ENCODE results near the gene ADAMTS17. TPM values are rescaled to one million over a fixed set of nuclear protein-coding genes. Genes with fewer than 3 reads are reported as not detected.
"Not testable (repeated sequence)": the region's sequence is repeated elsewhere in the genome, so short reads cannot be mapped to it uniquely, and the experiment has no call there.

The ADAMTS17 gene
- polyA plus RNA-seq, 3 donors from 2014 or later: 0.27 to 0.53 TPM; not detected in 1

DNA sequence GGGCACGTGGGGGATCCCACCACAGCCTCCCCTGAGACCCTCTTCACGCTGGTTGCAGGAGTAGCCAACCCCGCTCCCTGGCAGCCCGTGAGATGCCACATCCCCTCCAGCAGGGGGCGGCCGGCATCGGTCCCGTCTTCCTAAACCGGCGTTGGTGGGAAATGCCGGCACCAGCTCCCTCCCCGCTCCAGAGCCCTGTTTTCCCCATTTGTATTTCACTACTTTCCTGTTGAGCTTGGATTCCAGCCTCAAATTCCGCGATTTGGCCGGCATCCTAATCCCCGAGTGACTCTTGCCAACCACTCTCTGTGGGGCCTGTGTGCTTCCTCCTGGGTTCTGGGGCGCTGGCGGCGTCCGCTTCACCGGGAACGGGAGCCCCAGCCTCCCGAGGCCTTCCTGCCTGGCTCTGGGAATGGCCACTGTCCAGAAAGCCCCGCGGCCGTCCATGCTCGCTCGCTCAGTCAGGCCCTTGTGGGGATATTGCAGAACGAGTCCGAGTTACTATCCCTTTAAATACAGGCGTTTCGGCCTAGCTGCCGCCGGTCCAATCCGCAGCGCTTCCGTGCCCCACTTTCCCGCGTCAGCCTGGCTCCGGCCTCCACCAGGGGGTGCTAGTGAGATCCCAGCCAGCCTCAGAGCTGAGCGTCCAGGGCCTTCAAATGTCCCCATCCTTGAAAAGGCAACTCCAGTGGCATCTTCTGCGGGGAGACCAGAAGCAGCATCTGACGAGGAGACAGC, 8.1 kb upstream of the ADAMTS17 start:
- Mint-ChIP-seq H3K27me3 (ENCODE audit: low read depth in 3 of 3) (peaks cover 3 to 6% (median 4%) of the 10 kb centered on the region in 3 donors), H3K4me3 (peak overlapping the region; percentile 88 to 96 (median 95)), H3K27ac (peak overlapping the region; percentile 85 to 95 (median 88)), H3K36me3 (no peaks in the 10 kb centered on the region), H3K4me1 (peaks cover 12 to 20% of the 10 kb centered on the region in 2 donors), H3K9me3 (no peaks in the 10 kb centered on the region)
- DNase-seq: peak; percentile 86 to 88 (median 87)

DNA sequence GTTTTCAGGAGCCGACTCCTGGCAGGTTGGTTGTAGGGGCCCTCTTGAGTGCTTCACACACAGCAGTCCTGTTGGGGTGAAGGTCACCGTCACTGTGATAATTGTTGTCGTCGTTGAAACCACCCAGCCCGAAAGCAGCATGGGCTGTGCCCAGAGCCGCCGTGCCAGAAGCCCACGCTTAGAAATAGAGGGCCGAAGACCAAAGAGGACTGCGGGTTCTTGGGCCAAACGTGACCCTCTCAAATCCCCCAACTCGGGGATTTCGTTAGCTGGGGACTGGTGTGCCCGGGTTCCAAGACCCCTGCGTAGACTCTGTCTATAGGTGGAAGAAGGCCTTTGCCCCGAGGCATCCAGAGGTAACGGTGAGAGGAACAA, 7.5 kb upstream of the ADAMTS17 start:
- Mint-ChIP-seq H3K9me3 (no peaks in the 10 kb centered on the region), H3K27me3 (ENCODE audit: low read depth in 3 of 3) (peaks cover 2 to 5% (median 4%) of the 10 kb centered on the region in 3 donors), H3K27ac (peak overlapping the region in 3 of 6 donors; percentile 85 to 91 (median 86)), H3K4me1 (peaks cover 12 to 20% of the 10 kb centered on the region in 2 donors), H3K4me3 (peak overlapping the region; percentile 88 to 96 (median 95)), H3K36me3 (no peaks in the 10 kb centered on the region)
- DNase-seq: no peak

DNA sequence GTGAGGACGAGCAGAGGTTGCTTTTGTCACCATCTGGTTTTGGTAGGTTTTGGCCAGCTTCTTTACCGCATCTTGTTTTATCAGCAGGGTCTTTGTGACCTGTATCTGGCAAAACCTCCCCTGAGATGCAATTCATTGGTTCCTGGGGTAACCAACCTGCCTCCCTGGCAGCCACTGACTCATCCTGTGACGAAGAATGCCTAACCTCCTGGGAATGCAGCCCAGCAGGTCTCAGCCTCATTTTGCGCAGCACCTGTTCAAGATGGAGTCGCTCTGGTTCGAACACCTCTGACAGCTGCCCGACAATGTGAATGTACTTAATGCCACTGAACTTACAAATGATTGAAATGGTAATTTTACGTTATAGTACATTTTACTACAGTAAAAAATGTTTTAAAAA, 6.8 kb upstream of the ADAMTS17 start:
- no peak for DNase-seq
- Mint-ChIP-seq H3K9me3 (no peaks in the 10 kb centered on the region), H3K27me3 (ENCODE audit: low read depth in 3 of 3) (peaks cover 2 to 5% (median 4%) of the 10 kb centered on the region in 3 donors), H3K27ac (no peak overlapping the region), H3K4me1 (peaks cover 11 to 18% of the 10 kb centered on the region in 2 donors), H3K4me3 (peak overlapping the region in 4 of 5 donors; percentile 28 to 95 (median 74)), H3K36me3 (no peaks in the 10 kb centered on the region)

DNA sequence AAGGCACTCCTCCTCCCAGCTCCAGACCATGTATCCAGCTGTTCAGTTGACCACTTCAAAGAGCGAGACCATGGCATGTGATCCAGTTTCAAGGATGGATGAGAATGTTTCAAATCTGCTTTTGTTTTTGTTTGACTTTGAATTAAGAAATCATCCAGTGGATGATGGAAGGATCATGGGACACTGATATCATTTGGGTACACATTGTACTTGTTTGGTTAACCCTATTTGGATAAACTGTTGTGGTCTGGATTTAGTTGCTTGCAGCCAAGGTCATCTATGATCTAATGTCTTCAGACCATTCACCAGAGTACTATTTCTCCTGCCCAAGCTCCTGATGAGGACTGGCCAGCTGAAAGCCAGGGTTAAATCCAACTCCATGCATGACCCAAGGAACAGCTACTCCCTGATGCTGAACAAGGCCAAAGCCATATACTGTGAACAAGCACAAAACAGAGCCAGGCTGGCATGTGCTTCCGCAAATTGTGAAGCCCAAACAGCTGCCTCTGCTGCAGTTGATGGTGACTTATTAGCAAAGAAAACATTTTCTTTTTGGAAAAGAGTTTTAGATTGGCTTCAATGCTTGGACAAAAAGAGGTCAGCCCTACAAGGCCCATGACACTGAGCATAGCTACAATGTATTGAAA, 5.2 kb upstream of the ADAMTS17 start:
- no peaks in the 10 kb centered on the region for H3K9me3 Mint-ChIP-seq
- H3K36me3 Mint-ChIP-seq: no peaks in the 10 kb centered on the region
- H3K4me3 Mint-ChIP-seq: no peak overlapping the region

DNA sequence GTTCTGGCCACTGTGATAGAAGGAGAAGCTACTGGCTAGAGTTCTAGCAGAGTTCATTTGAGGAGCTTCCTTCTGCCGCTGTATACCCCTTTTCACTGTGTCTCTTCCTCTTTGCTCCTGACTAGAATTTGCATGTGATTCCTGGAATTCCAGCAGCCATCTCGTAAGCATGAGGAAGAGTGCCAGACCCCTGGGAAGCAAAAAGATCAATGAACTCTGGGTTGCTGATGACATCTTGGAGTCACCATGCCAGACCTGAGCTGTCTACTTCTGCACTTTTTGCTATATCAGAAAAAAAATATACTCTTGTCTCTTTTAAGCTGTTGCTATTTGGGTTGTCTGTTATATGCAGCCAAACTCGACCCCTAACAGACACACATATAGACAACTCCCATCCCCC, 3.7 kb upstream of the ADAMTS17 start:
- no peak overlapping the region for H3K27ac Mint-ChIP-seq
- H3K9me3 Mint-ChIP-seq: no peaks in the 10 kb centered on the region
- peaks cover 6 to 15% (median 9%) of the 10 kb centered on the region in 3 donors for H3K27me3 Mint-ChIP-seq (ENCODE audit: low read depth in 3 of 3)
- no peak for DNase-seq
- no peak overlapping the region for H3K4me3 Mint-ChIP-seq
- H3K4me1 Mint-ChIP-seq: peaks cover 7 to 10% of the 10 kb centered on the region in 2 donors
- no peaks in the 10 kb centered on the region for H3K36me3 Mint-ChIP-seq

More for the DNA sequence above, 5.2 kb upstream of the ADAMTS17 start:
- Mint-ChIP-seq H3K4me1 (peaks cover 9 to 13% of the 10 kb centered on the region in 2 donors), H3K27ac (no peak overlapping the region), H3K27me3 (ENCODE audit: low read depth in 3 of 3) (peaks cover 4 to 12% (median 5%) of the 10 kb centered on the region in 3 donors)
- no peak for DNase-seq

DNA sequence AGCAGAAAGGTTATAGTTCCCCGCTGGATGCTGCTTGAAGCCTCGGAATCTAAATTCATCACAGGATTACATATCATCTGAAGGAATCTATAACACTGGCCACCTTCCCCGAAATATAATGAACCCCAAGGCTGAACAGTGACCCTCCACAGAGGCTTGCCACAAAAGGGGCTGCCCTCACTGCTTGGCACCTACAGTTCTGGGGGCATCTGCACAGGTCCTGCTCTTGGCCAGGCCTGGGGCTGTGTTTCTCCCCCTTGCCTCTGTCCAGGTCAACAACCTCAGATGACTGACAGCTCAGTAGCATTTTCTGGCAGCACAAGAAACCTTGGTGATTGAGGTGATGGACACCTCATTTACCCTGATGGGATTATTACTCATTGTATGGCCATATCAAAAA, 1.5 kb upstream of the ADAMTS17 start:
- peaks cover 13% of the 10 kb centered on the region in 2 donors for H3K4me1 Mint-ChIP-seq
- H3K27ac Mint-ChIP-seq: peak overlapping the region in 2 of 6 donors; percentile 47 to 62
- DNase-seq: no peak
- peaks cover 12 to 26% (median 20%) of the 10 kb centered on the region in 3 donors for H3K27me3 Mint-ChIP-seq (ENCODE audit: low read depth in 3 of 3)
- H3K9me3 Mint-ChIP-seq: no peaks in the 10 kb centered on the region
- no peaks in the 10 kb centered on the region for H3K36me3 Mint-ChIP-seq
- no peak overlapping the region for H3K4me3 Mint-ChIP-seq

DNA sequence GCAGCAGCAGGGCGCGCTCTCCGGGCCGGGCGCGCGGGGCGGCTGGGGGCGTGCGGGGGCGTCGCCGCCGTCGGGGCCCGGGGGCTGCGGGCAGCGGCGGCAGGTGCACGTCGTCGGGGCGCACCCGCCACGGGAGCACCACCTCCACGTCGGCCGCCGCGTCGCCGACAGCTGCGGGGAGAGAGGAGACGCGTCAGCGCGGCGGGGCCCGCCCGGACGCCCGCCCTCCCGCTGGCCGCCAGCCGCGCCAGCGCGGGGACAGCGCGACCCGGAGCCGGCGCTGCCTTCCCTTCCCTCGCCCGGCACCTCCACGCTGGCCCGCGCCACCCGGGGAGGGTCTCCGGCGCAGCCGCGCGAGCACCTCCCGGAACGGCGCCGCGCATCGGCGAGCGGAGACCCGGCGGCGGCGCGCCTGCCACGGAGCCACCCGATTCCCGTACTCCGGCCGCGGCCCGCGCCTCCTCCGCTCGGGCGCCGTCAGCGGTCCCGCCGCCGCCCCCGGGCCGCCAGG, 481 bp downstream of the ADAMTS17 start:
- Mint-ChIP-seq H3K36me3 (peaks cover 0 to 3% (median 0%) of the 10 kb centered on the region in 3 donors), H3K27ac (no peak overlapping the region), H3K4me3 (peak overlapping the region in 4 of 5 donors; percentile 63 to 79 (median 69)), H3K27me3 (ENCODE audit: low read depth in 3 of 3) (peaks cover 16 to 33% (median 20%) of the 10 kb centered on the region in 3 donors), H3K4me1 (peaks cover 13 to 16% of the 10 kb centered on the region in 2 donors), H3K9me3 (no peaks in the 10 kb centered on the region)
- peak; percentile 36 to 51 (median 48) for DNase-seq

DNA sequence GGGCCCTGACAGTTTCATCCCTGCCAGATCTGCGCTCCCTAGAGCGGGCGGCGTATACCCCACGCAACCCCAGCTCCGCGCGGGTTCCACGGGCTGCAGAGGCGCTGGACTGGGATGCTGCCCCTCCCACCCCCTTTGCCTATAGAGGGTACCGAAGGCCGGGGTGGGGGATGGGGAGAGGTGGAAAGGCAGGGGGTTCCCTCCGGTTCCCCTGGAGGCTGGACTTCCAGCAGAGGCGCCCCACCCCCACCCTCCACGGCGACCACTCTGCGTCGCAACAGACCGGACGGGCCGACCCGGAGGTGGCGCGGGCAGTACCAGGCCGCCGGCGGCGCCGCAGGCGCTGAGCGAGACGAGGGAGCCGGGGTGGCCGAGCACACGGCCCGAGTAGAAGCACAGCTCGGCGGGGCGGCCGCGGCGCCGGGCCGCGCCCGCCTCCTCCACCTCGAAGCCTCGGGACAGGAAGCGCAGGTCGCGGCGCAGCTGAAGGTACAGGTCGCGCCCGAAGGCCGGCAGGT, 995 bp downstream of the ADAMTS17 start:
- Mint-ChIP-seq H3K36me3 (peaks cover 0 to 3% (median 0%) of the 10 kb centered on the region in 3 donors), H3K4me3 (peak overlapping the region; percentile 74 to 79 (median 78)), H3K9me3 (no peaks in the 10 kb centered on the region), H3K27ac (peak overlapping the region in 2 of 6 donors; percentile 19 to 74), H3K4me1 (peaks cover 14 to 21% of the 10 kb centered on the region in 2 donors), H3K27me3 (ENCODE audit: low read depth in 3 of 3) (peaks cover 16 to 35% (median 20%) of the 10 kb centered on the region in 3 donors)
- DNase-seq: no peak

DNA sequence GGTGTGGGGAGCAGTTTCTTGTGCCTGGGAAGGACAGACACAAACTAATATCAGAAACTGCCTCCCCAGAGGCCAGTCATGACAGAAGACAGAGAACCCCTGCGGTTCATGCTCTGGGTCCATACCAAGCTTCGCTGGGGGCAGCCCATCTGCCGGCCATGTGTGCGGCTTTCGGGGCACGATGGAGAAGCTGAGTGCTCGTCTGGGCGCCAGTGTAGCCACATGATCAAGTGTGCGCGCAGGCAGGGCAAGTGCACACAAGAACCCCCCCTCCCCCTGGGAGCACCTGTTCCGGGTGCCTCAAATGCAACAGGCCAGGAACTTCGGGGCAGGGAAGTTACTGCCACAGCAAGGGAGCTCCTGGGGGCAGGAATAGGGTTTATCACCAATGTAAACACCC, 1.8 kb downstream of the ADAMTS17 start:
- DNase-seq: no peak
- Mint-ChIP-seq H3K27ac (peak overlapping the region in 4 of 6 donors; percentile 19 to 63 (median 34)), H3K36me3 (peaks cover 0 to 3% (median 0%) of the 10 kb centered on the region in 3 donors), H3K9me3 (no peaks in the 10 kb centered on the region), H3K27me3 (ENCODE audit: low read depth in 3 of 3) (peaks cover 19 to 36% (median 22%) of the 10 kb centered on the region in 3 donors), H3K4me3 (peak overlapping the region; percentile 74 to 79 (median 78)), H3K4me1 (peaks cover 21 to 29% of the 10 kb centered on the region in 2 donors)

DNA sequence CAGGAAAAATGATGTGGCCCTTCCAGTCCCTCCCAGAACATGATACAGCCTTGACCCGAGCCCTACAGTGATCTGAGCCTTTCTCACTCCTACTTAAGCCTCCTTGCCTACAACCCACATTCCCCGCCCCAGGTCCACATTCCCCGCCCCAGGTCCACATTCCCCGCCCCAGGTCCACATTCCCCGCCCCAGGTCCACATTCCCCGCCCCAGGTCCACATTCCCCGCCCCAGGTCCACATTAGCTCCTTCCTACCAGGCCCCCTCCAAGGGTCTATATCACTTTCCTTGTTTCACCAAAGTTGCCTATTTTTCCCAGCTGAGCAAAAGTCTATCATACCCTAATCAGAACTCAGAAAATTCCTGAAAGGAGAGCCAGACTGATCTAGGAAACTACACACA, 2.3 kb downstream of the ADAMTS17 start:
- not testable (repeated sequence) for H3K9me3 Mint-ChIP-seq, H3K36me3 Mint-ChIP-seq, DNase-seq
- H3K27ac Mint-ChIP-seq: peak overlapping the region in 3 of 6 donors; percentile 35 to 63 (median 58)
- H3K4me3 Mint-ChIP-seq: peak overlapping the region; percentile 49 to 79 (median 63)
- peaks cover 19 to 36% (median 22%) of the 10 kb centered on the region in 3 donors for H3K27me3 Mint-ChIP-seq (ENCODE audit: low read depth in 3 of 3)
- peaks cover 27 to 34% of the 10 kb centered on the region in 2 donors for H3K4me1 Mint-ChIP-seq

DNA sequence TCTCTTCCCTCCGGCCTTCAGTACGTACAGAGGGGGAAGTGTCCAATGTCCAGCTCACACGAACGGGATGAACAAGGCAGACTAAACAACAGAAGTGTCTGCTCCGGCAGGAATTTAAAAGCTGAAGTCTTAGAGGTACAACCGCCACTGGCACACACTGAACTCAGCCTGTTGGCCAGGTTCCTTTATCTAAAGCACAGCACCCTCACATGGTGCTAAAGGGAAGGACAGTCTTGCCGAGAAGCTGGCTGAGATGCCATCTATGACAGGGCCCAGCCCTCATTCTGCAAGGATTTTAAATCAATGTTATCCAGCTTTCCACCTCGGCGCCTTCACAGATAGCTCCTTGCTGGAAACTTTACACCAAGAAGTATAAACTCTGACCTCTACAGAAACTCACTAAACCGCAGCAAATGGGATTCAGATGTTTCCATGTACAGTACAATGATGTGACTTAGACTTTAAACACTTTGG, 2.8 kb downstream of the ADAMTS17 start:
- DNase-seq: peak; percentile 44 to 60 (median 58)
- peaks cover 0 to 3% (median 0%) of the 10 kb centered on the region in 3 donors for H3K36me3 Mint-ChIP-seq
- peaks cover 31 to 39% of the 10 kb centered on the region in 2 donors for H3K4me1 Mint-ChIP-seq
- no peaks in the 10 kb centered on the region for H3K9me3 Mint-ChIP-seq
- peaks cover 21 to 37% (median 22%) of the 10 kb centered on the region in 3 donors for H3K27me3 Mint-ChIP-seq (ENCODE audit: low read depth in 3 of 3)
- H3K27ac Mint-ChIP-seq: peak overlapping the region in 3 of 6 donors; percentile 22 to 63 (median 58)
- H3K4me3 Mint-ChIP-seq: peak overlapping the region; percentile 49 to 62 (median 53)

DNA sequence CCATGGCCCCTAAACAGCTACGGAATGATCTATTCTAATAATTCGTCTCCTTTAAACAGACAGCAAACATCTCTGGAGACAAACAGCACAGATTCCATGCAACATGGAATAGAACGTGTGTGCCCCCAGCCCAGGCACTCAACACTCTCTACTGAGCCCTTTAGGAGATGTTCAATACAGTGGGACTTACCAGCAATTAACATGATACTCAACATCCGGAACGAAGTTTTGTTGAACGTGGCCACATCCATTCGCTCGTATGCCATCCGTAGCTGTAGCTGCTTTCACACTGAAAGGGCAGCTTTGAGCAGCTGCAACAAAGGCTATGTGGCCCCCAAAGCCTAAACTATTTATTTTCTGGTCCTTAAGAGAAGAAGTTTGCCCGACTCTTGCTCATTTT, 3.5 kb downstream of the ADAMTS17 start:
- H3K27ac Mint-ChIP-seq: peak overlapping the region in 1 of 6 donors; percentile 2
- H3K9me3 Mint-ChIP-seq: no peaks in the 10 kb centered on the region
- peaks cover 39 to 47% of the 10 kb centered on the region in 2 donors for H3K4me1 Mint-ChIP-seq

More for the DNA sequence above, 3.5 kb downstream of the ADAMTS17 start:
- Mint-ChIP-seq H3K27me3 (ENCODE audit: low read depth in 3 of 3) (peaks cover 18 to 40% (median 22%) of the 10 kb centered on the region in 3 donors), H3K36me3 (peaks cover 0 to 3% (median 0%) of the 10 kb centered on the region in 3 donors), H3K4me3 (peak overlapping the region in 2 of 5 donors; percentile 18 to 50)
- no peak for DNase-seq

All from immature natural killer cell (primary cell).